ENCODE results near the gene THAP7. TPM values are rescaled to one million over a fixed set of nuclear protein-coding genes. Genes with fewer than 3 reads are reported as not detected.

Gene THAP7
- total RNA-seq, 2 donors from 2014 or later = 18.1 to 20.0 TPM

- DNase-seq (no peak), ATAC-seq (no peak)
- intact Hi-C loops (cut with DNase I, micrococcal nuclease) = no loop called here
Observed at GRCh38 chr22:20985720-20986119, 16.2 kb downstream of the THAP7 start.

DNA sequence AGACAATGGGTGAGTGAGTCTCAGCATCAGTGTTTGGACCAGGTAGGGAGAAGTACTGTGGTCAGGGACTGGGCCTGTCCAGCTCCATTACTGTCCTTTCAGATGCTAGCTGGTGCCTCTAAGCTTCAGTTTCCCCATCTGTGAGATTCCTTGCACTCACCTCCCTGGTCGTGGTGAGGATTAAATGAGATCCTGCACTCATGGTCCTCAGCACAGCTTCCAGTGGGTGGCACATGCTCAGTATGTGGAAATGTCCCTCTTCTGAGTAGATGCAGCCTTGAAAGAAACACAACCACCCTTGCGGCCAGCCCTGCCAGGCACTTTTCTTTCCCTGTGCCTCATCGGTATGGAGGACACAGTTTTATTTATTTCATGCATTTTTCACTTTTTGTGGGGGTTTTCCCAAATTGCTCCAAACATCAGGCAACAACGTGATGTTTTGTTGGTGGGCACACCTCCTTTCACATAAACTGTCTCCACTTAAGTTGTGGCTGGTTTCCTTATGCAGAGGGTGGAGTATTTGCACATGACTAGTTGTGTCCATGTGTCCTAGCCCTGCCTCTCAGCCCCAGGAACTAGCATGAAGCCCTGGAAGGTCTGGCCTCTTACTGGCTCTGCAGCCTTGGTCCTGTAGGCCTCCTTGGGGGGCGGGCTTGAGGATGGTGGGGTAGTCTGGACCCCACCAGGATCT is 18.7 kb downstream of the THAP7 start:
- intact Hi-C loops (cut with DNase I, micrococcal nuclease) = no loop called here
- ATAC-seq (no peak), DNase-seq (no peak)

DNA sequence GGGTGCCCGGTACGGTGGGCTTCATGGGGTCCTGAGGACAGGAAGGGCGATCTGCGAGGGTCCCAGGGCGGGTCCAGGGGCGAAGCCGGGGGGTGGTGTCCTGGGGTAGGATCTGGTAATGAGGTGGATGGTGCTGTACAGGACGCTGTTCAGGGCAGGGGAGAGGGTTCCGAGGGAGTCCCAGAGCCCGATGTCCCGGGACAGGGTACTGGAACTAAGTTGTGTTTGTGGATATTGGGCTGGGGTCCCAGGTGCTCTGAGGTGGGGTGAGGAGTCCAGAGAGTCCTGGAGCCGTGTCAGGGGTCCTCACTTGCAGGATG is 19.4 kb downstream of the THAP7 start:
- intact Hi-C loops (cut with DNase I, micrococcal nuclease) = no loop called here
- ATAC-seq (peak; percentile 16), DNase-seq (no peak)

DNA sequence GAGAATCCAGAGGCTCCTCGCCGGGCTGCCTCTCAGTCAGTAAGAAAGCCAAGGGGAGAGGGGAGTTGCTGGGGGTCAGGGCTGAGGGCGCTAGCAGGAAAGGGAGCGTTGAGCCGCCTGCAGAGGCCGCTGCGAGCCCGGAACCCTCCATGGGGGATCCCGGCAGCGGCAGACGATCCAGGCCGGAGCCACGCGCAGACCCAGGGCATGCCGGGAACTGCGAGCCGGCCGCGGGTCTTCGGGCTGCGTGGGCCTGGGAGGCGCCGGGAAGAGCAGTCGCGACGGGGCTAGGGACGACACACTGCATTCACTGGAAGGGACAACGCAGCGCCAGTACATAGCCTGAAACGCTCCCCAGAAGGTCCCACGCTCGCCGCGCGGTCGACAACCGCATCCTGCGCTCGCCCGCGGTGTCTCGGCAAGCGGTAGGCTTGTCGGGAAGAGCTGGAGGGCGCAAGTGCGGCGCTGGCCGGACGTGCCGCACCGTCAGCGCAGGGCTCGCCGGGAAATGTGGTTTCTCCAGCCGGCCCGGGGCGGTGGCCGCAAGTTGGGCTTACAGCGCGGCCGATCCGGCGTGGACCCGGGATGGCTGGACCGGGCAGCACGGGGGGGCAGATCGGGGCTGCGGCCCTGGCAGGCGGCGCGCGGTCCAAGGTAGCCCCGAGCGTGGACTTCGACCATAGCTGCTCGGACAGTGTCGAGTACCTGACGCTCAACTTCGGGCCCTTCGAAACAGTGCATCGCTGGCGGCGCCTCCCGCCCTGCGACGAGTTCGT is 19.9 kb downstream of the THAP7 start, which contains the start of gene LZTR1:
LZTR1 (plus strand) TSS at position 511 of the 776 bp plus-strand sequence; CDS start at position 586, 75 bp downstream.
- ATAC-seq (peak; percentile 78), DNase-seq (peak; percentile 83 to 88)
- intact Hi-C loops (cut with DNase I, micrococcal nuclease) = no loop called here

DNA sequence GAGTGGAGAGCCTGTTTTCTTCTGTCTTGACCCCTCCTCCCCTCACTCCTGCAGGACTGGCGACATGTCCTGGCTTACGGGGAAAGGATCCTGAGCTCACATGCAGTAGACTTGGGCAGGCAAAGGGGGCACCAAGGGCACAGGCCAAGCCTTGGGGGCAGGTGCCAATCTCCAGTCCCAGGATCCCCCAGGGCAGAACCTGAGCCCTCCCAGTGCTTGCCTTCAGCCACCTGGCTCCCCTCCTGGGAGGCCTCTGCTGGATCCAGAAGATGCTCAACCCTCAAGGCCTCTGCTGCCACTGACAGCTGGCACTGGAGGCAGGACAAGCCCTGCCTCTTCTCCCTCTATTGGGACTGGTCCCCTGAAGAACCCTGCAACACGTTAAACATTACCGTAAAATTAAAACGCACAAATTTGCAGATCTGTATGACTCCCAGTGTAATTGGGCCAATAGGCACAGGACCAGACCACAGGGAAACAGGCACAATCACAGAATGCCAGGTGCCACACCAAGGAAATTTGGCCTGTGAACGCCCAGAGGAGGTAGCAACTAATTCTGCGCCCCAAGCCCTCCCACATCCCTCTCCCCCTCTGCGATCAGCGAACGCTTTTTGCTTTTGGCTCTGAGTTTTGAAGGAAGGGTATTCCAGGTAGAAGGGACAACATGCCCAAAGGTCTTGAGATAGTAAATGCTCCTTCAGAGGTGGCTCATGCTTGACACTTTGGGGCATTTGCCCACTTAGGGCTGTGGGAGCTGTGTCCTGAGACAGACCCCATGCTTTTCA is 20.8 kb downstream of the THAP7 start:
- ATAC-seq (no peak), DNase-seq (no peak)
- intact Hi-C loops (cut with DNase I, micrococcal nuclease) = no loop called here

DNA sequence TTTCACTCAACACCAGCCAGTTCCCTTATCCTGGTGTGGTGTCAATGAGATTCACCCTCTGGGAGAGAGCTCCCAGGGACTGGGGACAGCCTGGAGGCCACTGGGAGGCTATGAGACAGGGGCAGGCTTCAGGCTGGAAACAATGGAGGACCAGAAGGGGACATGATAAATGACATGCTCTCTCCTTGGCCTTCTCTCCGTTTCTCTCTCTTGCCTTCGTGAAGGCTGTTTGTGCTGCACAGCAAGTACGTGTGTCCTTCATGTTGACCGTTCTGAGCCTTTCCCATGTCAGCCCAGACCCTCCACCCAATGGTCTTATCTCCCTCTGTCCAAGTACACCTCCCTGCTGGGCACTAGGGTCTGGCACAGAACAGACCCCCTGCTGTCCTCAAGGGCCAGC is 21.4 kb downstream of the THAP7 start:
- ATAC-seq (no peak), DNase-seq (no peak)
- intact Hi-C loops (cut with DNase I, micrococcal nuclease) = no loop called here

GRCh38 chr22:20979940-20980453 is 21.9 kb downstream of the THAP7 start:
- intact Hi-C loops (cut with DNase I, micrococcal nuclease) = no loop called here

DNA sequence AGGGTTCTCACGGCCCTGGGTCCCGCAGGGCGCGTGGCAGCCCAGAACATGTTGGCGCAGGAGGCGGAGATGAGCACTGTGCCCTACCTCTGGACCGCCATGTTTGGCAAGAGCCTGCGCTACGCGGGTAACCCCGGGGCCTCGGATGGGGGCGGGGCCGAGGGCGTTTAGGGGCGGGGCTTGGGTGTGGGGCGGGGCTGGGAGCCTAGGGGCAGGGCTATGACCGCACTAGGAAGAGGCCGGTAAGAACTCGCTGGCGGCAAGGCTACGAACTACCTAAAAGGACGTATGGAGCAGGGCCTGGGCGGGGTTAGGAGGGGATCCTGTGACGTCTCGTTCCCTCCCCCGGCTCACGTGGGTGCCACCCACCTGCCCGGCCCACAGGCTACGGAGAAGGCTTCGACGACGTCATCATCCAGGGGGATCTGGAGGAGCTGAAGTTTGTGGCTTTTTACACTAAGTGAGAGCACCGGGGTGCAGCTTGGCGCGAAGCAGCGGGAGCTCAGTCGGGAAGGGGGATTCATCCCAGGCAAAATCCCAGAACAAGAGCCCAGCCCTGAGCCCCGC is 22.6 kb downstream of the THAP7 start:
- peak; percentile 64 for ATAC-seq
- intact Hi-C loops (cut with DNase I, micrococcal nuclease) = no loop called here
- DNase-seq = peak; percentile 88 to 94

More at GRCh38 chr22:20979940-20980453, 21.9 kb downstream of the THAP7 start:
- DNase-seq = no peak
- peak; percentile 3 for ATAC-seq

DNA sequence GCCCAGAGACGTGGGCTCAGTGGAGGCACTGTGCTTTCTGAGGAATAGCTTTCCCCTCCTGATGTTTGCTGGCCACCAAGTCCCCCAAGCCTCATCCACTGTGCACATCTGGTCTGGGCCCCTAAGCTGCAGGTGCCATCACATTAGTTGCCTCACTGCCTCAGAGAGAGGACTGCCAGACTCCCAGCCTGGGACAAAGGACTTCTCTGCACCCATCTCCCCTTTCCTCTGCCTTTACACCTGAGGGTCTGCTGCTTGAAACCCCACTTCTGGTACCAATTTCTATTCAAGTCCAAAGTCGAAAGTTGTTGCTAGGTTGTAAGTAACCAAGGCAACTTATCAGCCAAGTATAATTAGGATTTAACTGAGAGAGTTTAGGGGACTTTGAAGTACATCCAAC is 23.5 kb downstream of the THAP7 start:
- intact Hi-C loops (cut with DNase I, micrococcal nuclease) = no loop called here

GRCh38 chr22:20977516-20978170 is 24.3 kb downstream of the THAP7 start:
- intact Hi-C loops (cut with DNase I, micrococcal nuclease) = no loop called here
- DNase-seq (no peak), ATAC-seq (no peak)

More for the DNA sequence above, 23.5 kb downstream of the THAP7 start:
- ATAC-seq (no peak), DNase-seq (no peak)

- intact Hi-C loops (cut with DNase I, micrococcal nuclease) = no loop called here
- ATAC-seq (no peak), DNase-seq (no peak)
Observed at GRCh38 chr22:20977019-20977418, 24.9 kb downstream of the THAP7 start.

GRCh38 chr22:20976291-20976877 is 25.5 kb downstream of the THAP7 start:
- intact Hi-C loops (cut with DNase I, micrococcal nuclease) = no loop called here
- no peak for DNase-seq
- no peak for ATAC-seq

- intact Hi-C loops (cut with DNase I, micrococcal nuclease) = no loop called here
- DNase-seq (no peak), ATAC-seq (no peak)
Observed at GRCh38 chr22:20975541-20976290, 26.2 kb downstream of the THAP7 start.

GRCh38 chr22:20974336-20974955 is 27.5 kb downstream of the THAP7 start:
- no peak for DNase-seq
- intact Hi-C loops (cut with DNase I, micrococcal nuclease) = no loop called here
- no peak for ATAC-seq

- ATAC-seq = no peak
- intact Hi-C loops (cut with DNase I, micrococcal nuclease) = no loop called here
- DNase-seq = no peak
Observed at GRCh38 chr22:20973634-20974286, 28.2 kb downstream of the THAP7 start.

- intact Hi-C loops (cut with DNase I, micrococcal nuclease) = no loop called here
- no peak for DNase-seq
- ATAC-seq = no peak
Observed at GRCh38 chr22:20972933-20973577, 28.9 kb downstream of the THAP7 start.

All from left colon (tissue), 2 donors.